Suprapubic skin (tissue), 4 donors: Measurements from ENCODE around the gene MAML2. TPM values are rescaled to one million over a fixed set of nuclear protein-coding genes. Genes with fewer than 3 reads are reported as not detected.

Experiments used
- DNase-seq, 2 donors: peaks; one replicate each; pipeline ENCODE4 v3.0.0-alpha.2; 2019; ENCODE audit warnings: low spot score in 2 of 2
- H3K27ac ChIP-seq: fragments of 200-600 bp; sonication (generic); one replicate; pipeline ENCODE4 v1.5.1; 2019
- H3K27me3 ChIP-seq: fragments of 200-600 bp; sonication (generic); one replicate; pipeline ENCODE4 v1.5.1; 2019
- H3K36me3 ChIP-seq: fragments of 200-600 bp; sonication (generic); one replicate; pipeline ENCODE4 v1.5.1; 2019
- H3K4me1 ChIP-seq: fragments of 200-600 bp; sonication (generic); one replicate; pipeline ENCODE4 v1.5.1; 2019
- H3K4me3 ChIP-seq: fragments of 200-600 bp; sonication (generic); one replicate; pipeline ENCODE4 v1.5.1; 2019; ENCODE audit warnings: mild to moderate bottlenecking
- H3K9me3 ChIP-seq: fragments of 200-600 bp; sonication (generic); one replicate; pipeline ENCODE4 v1.5.1; 2019
- CTCF ChIP-seq, 2 donors: fragments of 200-600 bp in 1 of 2; fragments of 450-650 bp in 1 of 2; sonication (generic) in 1 of 2; IDR thresholded peaks; one replicate each; pipeline ENCODE4 v1.5.1; 2016 to 2019; ENCODE audit warnings: antibody characterized with exemption in 2 of 2, mild to moderate bottlenecking in 1 of 2, moderate library complexity in 1 of 2
- EP300 ChIP-seq: sonication (generic); formaldehyde crosslinking; IDR thresholded peaks from one replicate; pipeline ENCODE4 v1.6.1; 2017; ENCODE audit warnings: antibody characterized with exemption
- POLR2A ChIP-seq, 2 donors: fragments of 450-650 bp; IDR thresholded peaks; one replicate each; pipeline ENCODE4 v1.6.1; 2017; ENCODE audit warnings: antibody characterized with exemption in 2 of 2, mild to moderate bottlenecking in 2 of 2, moderate library complexity in 2 of 2
- POLR2AphosphoS5 ChIP-seq, 3 donors: sonication (generic); formaldehyde crosslinking; IDR thresholded peaks; one replicate each; pipeline ENCODE4 v1.6.1; 2017; ENCODE audit warnings: antibody characterized with exemption in 3 of 3
- WGBS: methylation state at CpG from one replicate; pipeline ENCODE4 v1.1.5; 2018; 5-methylcytosine and 5-hydroxymethylcytosine counted together
- total RNA-seq, 4 donors: library from RNA; depleted of rRNA; stranded (reverse); fragments of >200 nt; gene quantifications; one replicate each; pipeline ENCODE4 v1.1.0, GENCODE V29; 2016

The MAML2 gene
- total RNA-seq, 4 donors from 2014 or later = 24.9 to 44.4 (median 30.9) TPM

DNA sequence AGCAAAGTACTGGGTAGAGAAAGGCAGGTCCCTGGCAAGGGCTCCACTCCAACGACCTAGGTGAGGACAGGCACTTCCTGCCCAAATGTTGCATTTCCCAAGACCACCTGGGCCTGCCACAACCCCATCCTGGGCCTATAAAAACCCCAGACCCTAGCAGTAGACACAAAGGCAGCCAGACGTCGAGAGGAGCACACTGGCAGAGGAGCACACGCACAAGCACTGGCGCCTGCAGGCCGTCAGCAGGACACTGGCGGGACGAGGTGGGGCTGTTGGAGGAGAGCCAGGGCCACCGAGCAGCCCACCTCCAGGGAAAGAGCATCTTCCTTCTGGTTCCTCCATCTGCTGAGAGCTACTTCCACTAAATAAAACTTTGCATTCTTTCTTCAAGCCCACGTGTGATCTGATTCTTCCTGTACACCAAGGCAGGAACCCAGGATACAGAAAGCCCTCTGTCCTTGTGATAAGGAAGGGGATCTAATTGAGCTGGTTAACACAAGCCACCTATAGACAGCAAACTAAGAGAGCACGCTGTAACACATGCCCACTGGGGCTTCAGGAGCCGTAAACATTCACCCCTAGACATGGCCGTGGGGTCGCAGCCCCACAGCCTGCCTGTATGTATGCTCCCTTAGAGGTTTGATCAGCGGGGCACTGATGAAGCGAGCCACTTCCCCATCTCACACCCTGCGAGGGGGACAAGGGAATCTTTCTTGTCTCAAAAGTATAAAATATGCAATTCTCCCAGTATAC, 329.4 kb downstream of the MAML2 start:
- peak overlapping the region; percentile 41 for H3K27ac ChIP-seq
- no peaks in the 10 kb centered on the region for H3K36me3 ChIP-seq
- WGBS = 87% methylated on average over 12 of the region's 17 CpGs
- H3K4me3 ChIP-seq = no peak overlapping the region
- TF ChIP-seq EP300 = no peak
- no peak for TF ChIP-seq POLR2AphosphoS5 (IDR thresholded peaks at IDR 0.05)
- TF ChIP-seq CTCF (IDR thresholded peaks at IDR 0.05) = no peak
- TF ChIP-seq POLR2A (IDR thresholded peaks at IDR 0.05) = no peak
- no peak for DNase-seq
- peaks cover 16% of the 10 kb centered on the region for H3K4me1 ChIP-seq
- no peaks in the 10 kb centered on the region for H3K27me3 ChIP-seq
- H3K9me3 ChIP-seq = no peaks in the 10 kb centered on the region

GRCh38 chr11:96012086-96012824, 330.7 kb downstream of the MAML2 start:
- Histone ChIP-seq H3K27me3 (no peaks in the 10 kb centered on the region), H3K4me3 (no peak overlapping the region), H3K36me3 (no peaks in the 10 kb centered on the region), H3K9me3 (no peaks in the 10 kb centered on the region), H3K27ac (peak overlapping the region; percentile 62), H3K4me1 (peaks cover 16% of the 10 kb centered on the region)
- no peak for TF ChIP-seq POLR2A (IDR thresholded peaks at IDR 0.05)
- TF ChIP-seq POLR2AphosphoS5 (IDR thresholded peaks at IDR 0.05) = peak in 2 of 3 donors; percentile 61 to 71
- peak; percentile 17 to 43 for TF ChIP-seq CTCF (IDR thresholded peaks at IDR 0.05)
- no peak for TF ChIP-seq EP300
- DNase-seq = no peak
- WGBS = 7% methylated on average over 8 of the region's 8 CpGs

GRCh38 chr11:96010683-96011082, 332.3 kb downstream of the MAML2 start:
- no peak for DNase-seq
- Histone ChIP-seq H3K27ac (no peak overlapping the region), H3K27me3 (no peaks in the 10 kb centered on the region), H3K9me3 (no peaks in the 10 kb centered on the region), H3K4me1 (peaks cover 16% of the 10 kb centered on the region), H3K36me3 (no peaks in the 10 kb centered on the region), H3K4me3 (no peak overlapping the region)
- TF ChIP-seq EP300 = no peak
- no peak for TF ChIP-seq POLR2A (IDR thresholded peaks at IDR 0.05)
- TF ChIP-seq CTCF (IDR thresholded peaks at IDR 0.05) = no peak
- TF ChIP-seq POLR2AphosphoS5 (IDR thresholded peaks at IDR 0.05) = no peak

GRCh38 chr11:96008161-96008720, 334.8 kb downstream of the MAML2 start:
- Histone ChIP-seq H3K4me3 (no peak overlapping the region), H3K27me3 (no peaks in the 10 kb centered on the region), H3K36me3 (no peaks in the 10 kb centered on the region), H3K4me1 (peaks cover 16% of the 10 kb centered on the region), H3K27ac (no peak overlapping the region), H3K9me3 (no peaks in the 10 kb centered on the region)
- 73% methylated on average over 3 of the region's 3 CpGs for WGBS
- no peak for DNase-seq
- TF ChIP-seq EP300 (no peak), POLR2AphosphoS5 (IDR thresholded peaks at IDR 0.05) (no peak), POLR2A (IDR thresholded peaks at IDR 0.05) (no peak), CTCF (IDR thresholded peaks at IDR 0.05) (no peak)

GRCh38 chr11:96006037-96006436, 337.0 kb downstream of the MAML2 start:
- Histone ChIP-seq H3K9me3 (no peaks in the 10 kb centered on the region), H3K27ac (no peak overlapping the region), H3K27me3 (no peaks in the 10 kb centered on the region), H3K4me1 (peaks cover 12% of the 10 kb centered on the region), H3K4me3 (no peak overlapping the region), H3K36me3 (no peaks in the 10 kb centered on the region)
- DNase-seq = no peak
- no peak for TF ChIP-seq CTCF (IDR thresholded peaks at IDR 0.05)
- no peak for TF ChIP-seq POLR2AphosphoS5 (IDR thresholded peaks at IDR 0.05)
- TF ChIP-seq POLR2A (IDR thresholded peaks at IDR 0.05) = no peak
- no peak for TF ChIP-seq EP300
